ENCODE data around the gene LIX1.

Gene LIX1

GRCh38 chr5:97135868-97136267 is 6.5 kb downstream of the LIX1 start:
- in situ Hi-C loops (cut with MboI; ENCODE audit: low sequenced_read_pairs, unreplicated experiment) = no loop called here
- TF ChIP-seq, protein P1, sequence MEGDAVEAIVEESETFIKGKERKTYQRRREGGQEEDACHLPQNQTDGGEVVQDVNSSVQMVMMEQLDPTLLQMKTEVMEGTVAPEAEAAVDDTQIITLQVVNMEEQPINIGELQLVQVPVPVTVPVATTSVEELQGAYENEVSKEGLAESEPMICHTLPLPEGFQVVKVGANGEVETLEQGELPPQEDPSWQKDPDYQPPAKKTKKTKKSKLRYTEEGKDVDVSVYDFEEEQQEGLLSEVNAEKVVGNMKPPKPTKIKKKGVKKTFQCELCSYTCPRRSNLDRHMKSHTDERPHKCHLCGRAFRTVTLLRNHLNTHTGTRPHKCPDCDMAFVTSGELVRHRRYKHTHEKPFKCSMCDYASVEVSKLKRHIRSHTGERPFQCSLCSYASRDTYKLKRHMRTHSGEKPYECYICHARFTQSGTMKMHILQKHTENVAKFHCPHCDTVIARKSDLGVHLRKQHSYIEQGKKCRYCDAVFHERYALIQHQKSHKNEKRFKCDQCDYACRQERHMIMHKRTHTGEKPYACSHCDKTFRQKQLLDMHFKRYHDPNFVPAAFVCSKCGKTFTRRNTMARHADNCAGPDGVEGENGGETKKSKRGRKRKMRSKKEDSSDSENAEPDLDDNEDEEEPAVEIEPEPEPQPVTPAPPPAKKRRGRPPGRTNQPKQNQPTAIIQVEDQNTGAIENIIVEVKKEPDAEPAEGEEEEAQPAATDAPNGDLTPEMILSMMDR (IDR thresholded peaks at IDR 0.05; ENCODE audit: borderline replicate concordance, control extremely low read depth, extremely low read depth, insufficient read depth, missing control alignments) = no peak
- DNase-seq (ENCODE audit: low spot score) = no peak

DNA sequence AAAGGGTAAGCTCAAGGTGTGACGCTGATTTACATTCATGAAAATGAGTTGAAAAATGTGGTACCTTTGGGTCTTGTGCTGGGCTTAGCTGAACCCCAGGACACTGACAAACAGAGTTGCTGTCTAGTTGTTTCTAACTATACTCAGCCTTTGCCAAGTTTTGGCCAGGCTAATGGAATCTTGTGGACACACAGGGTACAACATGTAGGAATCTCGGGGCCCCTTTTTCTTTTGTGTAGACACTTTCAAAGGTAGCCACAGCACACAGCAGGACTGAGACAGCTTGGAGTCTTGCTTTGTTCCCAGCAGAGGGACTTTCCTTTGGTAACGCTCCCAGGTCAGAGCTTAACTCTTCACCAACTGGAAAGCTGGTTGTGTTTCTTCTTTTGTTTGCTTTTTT is 7.8 kb downstream of the LIX1 start:
- no peak for DNase-seq (ENCODE audit: low spot score)
- TF ChIP-seq, protein P1 (IDR thresholded peaks at IDR 0.05; ENCODE audit: borderline replicate concordance, control extremely low read depth, extremely low read depth, insufficient read depth, missing control alignments) = no peak
- in situ Hi-C loops (cut with MboI; ENCODE audit: low sequenced_read_pairs, unreplicated experiment) = no loop called here

- TF ChIP-seq, protein P1 (IDR thresholded peaks at IDR 0.05; ENCODE audit: borderline replicate concordance, control extremely low read depth, extremely low read depth, insufficient read depth, missing control alignments) = no peak
- in situ Hi-C loops (cut with MboI; ENCODE audit: low sequenced_read_pairs, unreplicated experiment) = no loop called here
- no peak for DNase-seq (ENCODE audit: low spot score)
Observed at GRCh38 chr5:97133101-97133500, 9.3 kb downstream of the LIX1 start.

DNA sequence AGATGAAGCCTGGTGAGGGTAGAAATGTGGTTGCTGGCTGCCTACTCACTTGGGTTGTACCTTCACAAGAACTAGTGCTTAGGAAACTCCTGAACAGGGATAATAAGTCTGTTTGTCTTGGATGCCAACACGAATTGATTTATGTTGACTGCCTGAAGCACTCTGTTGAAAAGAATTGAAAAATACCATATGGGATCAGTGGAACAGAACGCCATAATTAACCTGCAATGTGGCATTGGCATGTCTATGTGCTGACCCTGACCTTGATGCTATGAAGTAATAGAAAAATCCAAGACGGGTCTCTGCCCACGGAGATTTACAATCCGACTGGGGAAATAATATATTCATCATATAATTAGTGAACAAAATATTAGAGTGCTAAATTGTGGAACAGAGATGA is 10.5 kb downstream of the LIX1 start:
- TF ChIP-seq, protein P1 (IDR thresholded peaks at IDR 0.05; ENCODE audit: borderline replicate concordance, control extremely low read depth, extremely low read depth, insufficient read depth, missing control alignments) = no peak
- DNase-seq (ENCODE audit: low spot score) = no peak
- in situ Hi-C loops (cut with MboI; ENCODE audit: low sequenced_read_pairs, unreplicated experiment) = no loop called here

DNA sequence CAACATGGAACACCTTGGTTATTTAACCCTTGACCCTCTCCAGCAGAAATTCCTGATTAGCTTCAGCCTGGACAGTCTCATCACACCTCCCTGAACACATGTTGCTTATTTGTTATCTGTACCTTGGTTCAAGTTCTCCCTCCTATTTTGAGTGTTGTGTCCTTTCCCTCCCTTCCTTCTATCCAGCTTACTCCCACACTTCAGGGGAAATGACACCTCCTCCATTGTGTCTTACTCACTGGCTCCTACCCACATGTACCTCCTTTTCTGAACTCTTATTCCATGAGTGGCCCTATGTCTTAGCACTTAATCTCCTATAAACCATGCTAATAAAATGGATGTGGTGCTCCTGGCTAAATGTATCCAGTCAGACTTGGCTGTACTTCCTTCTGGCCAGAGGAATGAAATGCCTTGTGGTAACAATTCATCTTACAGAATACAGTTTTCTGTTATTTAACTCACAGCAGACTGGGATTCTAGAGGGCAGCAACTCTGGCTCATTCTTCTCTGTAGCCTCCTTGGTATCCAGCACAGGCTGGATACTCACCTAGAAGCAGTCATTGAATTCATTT is 11.2 kb downstream of the LIX1 start:
- no peak for DNase-seq (ENCODE audit: low spot score)
- in situ Hi-C loops (cut with MboI; ENCODE audit: low sequenced_read_pairs, unreplicated experiment) = no loop called here

DNA sequence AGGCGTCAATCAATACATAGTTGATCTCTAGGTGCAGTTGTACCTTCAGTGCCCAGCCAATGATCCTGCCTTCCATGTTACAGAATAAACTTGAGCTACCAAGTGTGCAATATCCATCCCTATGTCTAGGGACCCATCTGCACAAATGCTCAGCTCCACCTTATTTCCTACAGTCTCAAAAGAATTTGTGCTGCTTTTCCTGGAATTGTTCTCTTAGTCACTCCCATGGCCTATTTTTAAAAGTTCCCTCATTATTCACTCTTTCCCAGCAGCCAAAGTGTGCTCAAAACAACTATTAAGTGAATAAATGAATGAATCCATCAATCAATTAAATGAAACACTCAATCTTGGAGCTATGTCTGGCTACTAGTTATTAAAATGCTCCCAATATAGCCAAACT is 14.7 kb downstream of the LIX1 start:
- in situ Hi-C loops (cut with MboI; ENCODE audit: low sequenced_read_pairs, unreplicated experiment) = no loop called here

More for the DNA sequence above, 11.2 kb downstream of the LIX1 start:
- TF ChIP-seq, protein P1 (IDR thresholded peaks at IDR 0.05; ENCODE audit: borderline replicate concordance, control extremely low read depth, extremely low read depth, insufficient read depth, missing control alignments) = no peak

More for the DNA sequence above, 14.7 kb downstream of the LIX1 start:
- TF ChIP-seq, protein P1 (IDR thresholded peaks at IDR 0.05; ENCODE audit: borderline replicate concordance, control extremely low read depth, extremely low read depth, insufficient read depth, missing control alignments) = no peak
- no peak for DNase-seq (ENCODE audit: low spot score)
